Measurements from ENCODE around the gene PTPN1. TPM values are rescaled to one million over a fixed set of nuclear protein-coding genes. Genes with fewer than 3 reads are reported as not detected.

Gene PTPN1
- total RNA-seq, 4 donors from 2014 or later: 20.5 to 28.8 (median 24.9) TPM

- H3K27ac ChIP-seq: no peak overlapping the region
- H3K27me3 ChIP-seq: no peaks in the 10 kb centered on the region
- no peak for DNase-seq
- intact Hi-C loops (cut with DNase I): no loop called here
- WGBS, 2 donors: 94 to 96% methylated on average over 4 of the region's 4 CpGs
- no peaks in the 10 kb centered on the region for H3K9me3 ChIP-seq
- no peak overlapping the region for H3K4me3 ChIP-seq (replicated peaks in 1 of 3)
- peaks cover 9 to 37% of the 10 kb centered on the region in 2 donors for H3K4me1 ChIP-seq
- no peaks in the 10 kb centered on the region for H3K36me3 ChIP-seq
- TF ChIP-seq CTCF (IDR thresholded peaks at IDR 0.05): no peak
- TF ChIP-seq POLR2A (IDR thresholded peaks at IDR 0.05): no peak
Measured at GRCh38 chr20:50525681-50526080, 15.5 kb downstream of the PTPN1 start.

- intact Hi-C loops (cut with DNase I): no loop called here
- H3K4me1 ChIP-seq: peaks cover 16 to 37% of the 10 kb centered on the region in 2 donors
- TF ChIP-seq CTCF (IDR thresholded peaks at IDR 0.05) (no peak), POLR2A (IDR thresholded peaks at IDR 0.05) (no peak)
- no peak for DNase-seq
- H3K9me3 ChIP-seq: no peaks in the 10 kb centered on the region
- no peak overlapping the region for H3K4me3 ChIP-seq (replicated peaks in 1 of 3)
- 76 to 82% methylated on average over 3 of the region's 3 CpGs for WGBS, 2 donors
- no peaks in the 10 kb centered on the region for H3K36me3 ChIP-seq
- H3K27ac ChIP-seq: no peak overlapping the region
- no peaks in the 10 kb centered on the region for H3K27me3 ChIP-seq
Measured at GRCh38 chr20:50526403-50526989, 16.3 kb downstream of the PTPN1 start.

- H3K9me3 ChIP-seq: no peaks in the 10 kb centered on the region
- peaks cover 23 to 39% of the 10 kb centered on the region in 2 donors for H3K4me1 ChIP-seq
- H3K4me3 ChIP-seq (replicated peaks in 1 of 3): no peak overlapping the region
- H3K27me3 ChIP-seq: no peaks in the 10 kb centered on the region
- intact Hi-C loops (cut with DNase I): no loop called here
- 80 to 82% methylated on average over 9 of the region's 9 CpGs for WGBS, 2 donors
- TF ChIP-seq POLR2A (IDR thresholded peaks at IDR 0.05) (no peak), CTCF (IDR thresholded peaks at IDR 0.05) (no peak)
- H3K27ac ChIP-seq: no peak overlapping the region
- DNase-seq: no peak
- no peaks in the 10 kb centered on the region for H3K36me3 ChIP-seq
Measured at GRCh38 chr20:50527068-50527605, 17.0 kb downstream of the PTPN1 start.

- intact Hi-C loops (cut with DNase I): no loop called here
- Histone ChIP-seq H3K27ac (no peak overlapping the region), H3K4me3 (replicated peaks in 1 of 3) (no peak overlapping the region), H3K4me1 (peaks cover 32 to 48% of the 10 kb centered on the region in 2 donors), H3K36me3 (no peaks in the 10 kb centered on the region), H3K9me3 (no peaks in the 10 kb centered on the region), H3K27me3 (no peaks in the 10 kb centered on the region)
- WGBS, 2 donors: 88 to 98% methylated on average over 6 of the region's 6 CpGs
- no peak for TF ChIP-seq POLR2A (IDR thresholded peaks at IDR 0.05)
- no peak for TF ChIP-seq CTCF (IDR thresholded peaks at IDR 0.05)
- no peak for DNase-seq
Measured at GRCh38 chr20:50528129-50528528, 17.9 kb downstream of the PTPN1 start.

GRCh38 chr20:50528804-50529351 is 18.7 kb downstream of the PTPN1 start:
- intact Hi-C loops (cut with DNase I): no loop called here
- DNase-seq: no peak
- Histone ChIP-seq H3K27me3 (no peaks in the 10 kb centered on the region), H3K27ac (no peak overlapping the region), H3K4me3 (replicated peaks in 1 of 3) (no peak overlapping the region), H3K4me1 (peaks cover 32 to 55% of the 10 kb centered on the region in 2 donors), H3K36me3 (no peaks in the 10 kb centered on the region), H3K9me3 (no peaks in the 10 kb centered on the region)
- TF ChIP-seq POLR2A (IDR thresholded peaks at IDR 0.05) (no peak), CTCF (IDR thresholded peaks at IDR 0.05) (no peak)
- WGBS, 2 donors: 72 to 85% methylated on average over 6 of the region's 6 CpGs

All from thyroid gland (tissue), 4 donors.